IPS-18c (cell line): ENCODE data around the gene HABP2.

ENCODE experiments used
- H3K4me3 ChIP-seq: 2 replicates; pipeline ENCODE4 v1.7.0; 2013; ENCODE audit warnings: low read depth, mild to moderate bottlenecking, low read length, moderate library complexity; ENCODE audit not compliant: insufficient read depth
- H3K9me3 ChIP-seq: one replicate; pipeline ENCODE4 v1.6.1; 2013; ENCODE audit warnings: mild to moderate bottlenecking, low read length, moderate library complexity; ENCODE audit not compliant: control insufficient read depth, insufficient read depth

HABP2 gene

GRCh38 chr10:113572520-113573290, 19.9 kb downstream of the HABP2 start:
- Histone ChIP-seq H3K9me3 (no peaks in the 10 kb centered on the region), H3K4me3 (no peak overlapping the region)

DNA sequence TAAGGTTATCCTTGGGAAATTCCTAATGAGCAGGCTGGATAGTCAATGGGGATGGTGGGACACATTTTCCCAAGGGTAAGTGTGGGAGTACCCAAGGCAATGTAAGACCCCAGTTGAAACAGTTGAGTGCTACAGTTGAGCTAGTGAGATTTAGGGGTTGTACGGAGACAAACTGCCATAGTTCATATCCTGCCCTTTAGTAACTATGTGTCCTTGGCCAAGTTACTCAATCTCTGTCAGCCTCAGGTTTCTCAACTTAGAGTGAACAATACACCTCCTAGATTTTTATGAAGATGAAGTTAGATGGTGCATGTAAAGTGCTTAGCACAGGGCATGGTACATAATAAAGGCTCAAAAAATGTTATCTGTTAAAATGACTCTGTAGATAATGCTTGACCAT, 20.5 kb downstream of the HABP2 start:
- H3K9me3 ChIP-seq: no peaks in the 10 kb centered on the region

GRCh38 chr10:113576852-113577251, 24.0 kb downstream of the HABP2 start:
- peaks cover 2% of the 10 kb centered on the region for H3K9me3 ChIP-seq
- H3K4me3 ChIP-seq: no peak overlapping the region

More for the DNA sequence above, 20.5 kb downstream of the HABP2 start:
- no peak overlapping the region for H3K4me3 ChIP-seq

DNA sequence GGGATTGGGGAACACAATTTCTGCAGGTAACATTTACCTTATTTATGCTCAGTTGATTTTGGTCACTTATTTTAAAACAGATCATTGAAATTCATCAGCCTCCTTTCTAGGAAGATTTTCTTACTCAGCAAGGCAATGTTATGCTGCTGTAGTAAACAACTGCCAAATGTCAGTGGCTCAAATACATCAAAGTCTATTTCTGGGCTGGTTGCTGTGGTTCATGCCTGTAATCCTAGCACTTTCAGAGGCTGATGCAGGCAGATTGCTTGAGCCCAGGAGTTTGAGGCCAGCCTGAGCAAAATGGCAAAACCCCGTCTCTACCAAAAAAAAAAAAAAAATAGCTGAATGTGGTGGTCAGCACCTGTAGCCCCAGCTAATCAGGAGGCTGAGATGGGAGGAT, 25.9 kb downstream of the HABP2 start:
- Histone ChIP-seq H3K4me3 (no peak overlapping the region), H3K9me3 (peaks cover 2% of the 10 kb centered on the region)

- Histone ChIP-seq H3K4me3 (no peak overlapping the region), H3K9me3 (peaks cover 2% of the 10 kb centered on the region)
Measured at GRCh38 chr10:113581092-113581491, 28.2 kb downstream of the HABP2 start.

GRCh38 chr10:113583571-113583970, 30.7 kb downstream of the HABP2 start:
- peaks cover 2% of the 10 kb centered on the region for H3K9me3 ChIP-seq
- H3K4me3 ChIP-seq: no peak overlapping the region

DNA sequence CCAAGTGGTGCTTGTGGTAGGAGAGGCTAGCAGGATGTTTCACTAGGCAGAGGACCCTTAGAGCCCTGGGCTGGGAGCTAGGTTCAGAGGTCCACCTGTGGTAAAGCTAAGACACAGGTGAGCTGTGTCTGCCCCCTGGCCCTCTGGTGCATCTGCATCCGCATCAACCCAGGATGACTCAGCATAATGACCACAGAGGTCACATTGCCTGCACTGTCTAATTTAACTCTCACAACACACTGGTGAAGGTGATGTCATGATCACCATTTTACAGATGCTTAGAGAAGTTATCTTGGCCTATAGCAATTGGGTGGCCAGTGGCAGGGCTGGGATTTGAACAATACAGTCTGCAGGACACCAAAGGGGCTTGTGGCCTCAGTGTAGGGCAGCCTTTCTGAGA, 33.1 kb downstream of the HABP2 start:
- no peaks in the 10 kb centered on the region for H3K9me3 ChIP-seq

GRCh38 chr10:113589201-113589770, 36.4 kb downstream of the HABP2 start:
- no peak overlapping the region for H3K4me3 ChIP-seq
- no peaks in the 10 kb centered on the region for H3K9me3 ChIP-seq

More for the DNA sequence above, 33.1 kb downstream of the HABP2 start:
- H3K4me3 ChIP-seq: no peak overlapping the region

DNA sequence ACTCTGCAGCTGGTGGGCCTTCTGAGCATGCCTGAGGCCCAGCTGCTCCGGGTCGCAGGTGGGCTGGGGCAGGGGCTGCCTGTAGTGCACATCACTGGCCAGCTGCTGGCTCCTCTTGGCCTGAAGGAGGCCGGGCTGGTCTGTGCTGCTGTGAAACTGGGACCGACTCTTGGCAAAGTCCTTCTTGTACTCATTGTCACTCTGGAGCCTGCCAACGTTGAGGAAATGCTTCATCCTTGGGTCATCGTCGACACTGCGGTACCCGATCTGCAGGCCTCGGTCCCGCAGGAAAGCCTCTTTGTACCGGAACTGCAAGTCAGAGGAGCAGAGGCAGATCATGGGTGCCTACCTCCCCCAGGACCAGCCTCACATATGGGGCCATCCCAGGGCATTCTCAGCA, 37.7 kb downstream of the HABP2 start:
- Histone ChIP-seq H3K9me3 (no peaks in the 10 kb centered on the region), H3K4me3 (no peak overlapping the region)

GRCh38 chr10:113592380-113592779, 39.5 kb downstream of the HABP2 start:
- no peaks in the 10 kb centered on the region for H3K9me3 ChIP-seq
- H3K4me3 ChIP-seq: no peak overlapping the region

DNA sequence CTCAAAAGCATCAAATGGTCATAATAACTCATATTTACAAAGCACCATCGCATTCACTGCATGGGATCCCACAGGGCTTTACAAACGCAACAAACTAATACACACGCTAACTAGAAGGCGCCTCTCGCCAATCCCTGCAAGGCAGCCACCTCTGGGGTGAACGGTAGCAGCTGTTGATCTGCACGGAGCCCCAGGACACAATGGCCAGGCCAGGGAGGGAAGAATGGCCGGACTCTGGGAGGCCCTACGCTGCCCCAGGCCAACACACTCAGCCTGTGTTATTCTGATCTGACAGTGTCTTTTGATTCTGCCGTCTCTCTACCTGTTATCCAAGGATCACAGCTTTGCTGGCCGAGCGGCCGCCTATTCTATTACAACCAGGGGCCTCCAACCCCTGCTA, 41.8 kb downstream of the HABP2 start:
- H3K9me3 ChIP-seq: no peaks in the 10 kb centered on the region

DNA sequence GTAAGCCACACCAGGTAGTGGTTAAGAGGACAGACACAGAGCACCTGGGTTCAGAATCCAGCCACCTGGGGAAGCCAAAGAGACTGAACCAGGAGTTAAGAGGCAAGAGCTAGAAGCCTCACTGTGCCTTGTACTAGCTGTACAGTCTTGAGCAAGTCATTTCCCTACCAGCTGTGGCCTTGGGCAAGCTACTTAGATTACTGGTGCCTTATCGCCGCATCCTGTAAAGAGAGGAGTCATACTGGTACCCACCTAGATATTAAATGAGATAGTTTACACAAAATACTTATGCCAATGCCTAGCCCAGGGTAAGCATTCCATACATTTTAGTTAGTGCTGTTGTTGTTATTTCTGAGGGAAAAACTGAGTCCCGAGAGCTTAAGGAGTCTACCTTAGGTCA, 47.7 kb downstream of the HABP2 start:
- no peak overlapping the region for H3K4me3 ChIP-seq

More for the DNA sequence above, 41.8 kb downstream of the HABP2 start:
- H3K4me3 ChIP-seq: no peak overlapping the region

GRCh38 chr10:113603057-113603777, 50.4 kb downstream of the HABP2 start:
- no peaks in the 10 kb centered on the region for H3K9me3 ChIP-seq
- H3K4me3 ChIP-seq: no peak overlapping the region

More for the DNA sequence above, 47.7 kb downstream of the HABP2 start:
- H3K9me3 ChIP-seq: no peaks in the 10 kb centered on the region

DNA sequence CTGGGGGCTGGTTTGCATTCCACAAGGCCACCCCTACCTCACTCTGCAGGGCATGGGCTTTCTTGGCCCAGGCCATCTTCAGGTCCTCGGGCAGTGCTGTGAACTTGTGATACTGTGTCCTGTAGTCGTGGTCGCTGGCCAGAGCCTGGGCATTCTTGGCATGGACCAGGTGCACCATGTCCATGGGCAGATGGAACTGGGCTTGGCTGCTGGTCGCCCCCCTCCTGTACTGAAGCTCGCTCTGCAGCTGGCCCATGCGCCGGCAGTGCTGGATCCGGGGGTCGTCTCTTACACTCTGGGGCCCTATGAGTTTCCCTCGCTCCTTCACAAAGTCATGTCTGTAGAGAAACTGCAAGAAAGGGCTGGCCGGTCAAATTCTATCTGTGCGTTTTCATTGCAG, 51.7 kb downstream of the HABP2 start:
- H3K9me3 ChIP-seq: no peaks in the 10 kb centered on the region
- H3K4me3 ChIP-seq: no peak overlapping the region

DNA sequence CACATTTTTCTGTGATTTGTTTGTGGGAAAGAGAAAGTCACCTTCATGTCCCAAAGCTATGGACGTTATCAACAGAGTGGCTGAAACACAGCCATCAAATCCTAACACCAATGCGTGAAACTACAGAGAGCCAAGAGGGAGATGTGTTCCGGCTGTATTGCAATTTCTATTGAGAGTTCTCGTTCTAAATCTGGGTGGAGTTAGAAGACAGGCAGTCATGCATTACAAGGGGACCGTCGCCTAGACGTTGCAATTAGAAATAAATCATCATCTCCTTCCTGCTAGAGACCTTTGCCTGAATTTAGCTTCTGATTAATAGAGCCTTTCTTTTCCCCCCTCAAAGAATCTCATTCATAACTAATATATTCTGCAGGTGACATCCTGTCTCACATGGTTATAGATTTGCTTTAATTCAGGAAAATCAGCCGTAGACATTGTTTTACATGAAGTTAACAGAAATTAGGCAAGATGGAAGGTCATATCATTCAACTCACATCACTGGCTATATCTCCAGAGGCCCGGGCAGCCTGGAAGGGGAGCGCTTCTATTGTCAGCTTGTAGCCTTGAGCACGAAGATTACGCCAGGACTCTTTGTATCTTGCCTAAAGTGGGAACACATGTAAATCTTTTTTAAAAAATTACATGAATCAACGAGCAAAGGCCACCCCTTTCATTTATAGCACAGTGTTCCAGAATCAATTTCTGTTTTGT, 52.6 kb downstream of the HABP2 start:
- H3K9me3 ChIP-seq: no peaks in the 10 kb centered on the region
- no peak overlapping the region for H3K4me3 ChIP-seq

DNA sequence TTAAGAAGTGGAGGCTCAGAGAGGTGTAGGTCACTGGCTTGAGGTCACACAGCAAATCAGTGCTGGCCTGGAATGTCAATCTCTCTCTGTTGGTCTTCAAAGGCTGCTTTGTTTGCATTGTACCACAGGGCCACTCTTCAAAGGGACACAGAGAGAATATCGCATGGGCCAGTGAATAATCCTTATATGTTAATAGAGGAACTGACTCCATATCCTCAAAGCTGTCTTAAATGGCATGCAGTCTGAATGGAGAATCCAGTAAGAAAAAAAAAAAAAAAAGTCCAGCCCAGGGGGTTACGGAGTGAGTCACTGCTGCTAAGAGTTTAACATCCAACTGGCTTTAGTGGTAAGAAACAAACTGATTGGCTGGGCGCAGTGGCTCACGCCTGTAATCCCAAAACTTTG, 56.9 kb downstream of the HABP2 start:
- no peaks in the 10 kb centered on the region for H3K9me3 ChIP-seq
- no peak overlapping the region for H3K4me3 ChIP-seq
